A549 (cell line): ENCODE data around the gene IRF4. TPM values are rescaled to one million over a fixed set of nuclear protein-coding genes. Genes with fewer than 3 reads are reported as not detected.
A peak's percentile ranks its signal among the peaks of the same experiment; 100 is the strongest.

Source experiments
- ATAC-seq, 2 experiments: fragments of 200-7000 bp in 1 of 2; fragments of >200 bp in 1 of 2; cut with Nextera tagmentation in 1 of 2; cut with Tn5 transposase in 1 of 2; 3 replicates each; pipeline versions ENCODE4 v1.8.0 to v1.9.1; 2018 to 2020; ENCODE audit warnings: mild to moderate bottlenecking in 1 of 2, moderate library complexity in 1 of 2
- CTCF ChIA-PET: fragments of 300-600 bp; sonication (Branson Sonifier 250); formaldehyde crosslinking; extraction: SDS; loops from one replicate; lab custom pipeline; 2021; ENCODE audit warnings: antibody characterized with exemption, inconsistent platforms; lab: Yijun Ruan, JAX
- POLR2A ChIA-PET: fragments of 350-600 bp; formaldehyde crosslinking; extraction: SDS; loops from one replicate; lab custom pipeline; 2021; ENCODE audit warnings: antibody characterized with exemption, inconsistent platforms; lab: Yijun Ruan, JAX
- DNase-seq, 2 experiments: peaks; one replicate each; pipeline versions ENCODE4 v3.0.0 to v3.0.0-alpha.2; 2011 to 2016; ENCODE audit warnings: low read depth in 1 of 2, low spot score in 1 of 2
- FAIRE-seq: peaks from 2 replicates; lab custom pipeline; 2011; peaks lifted over from hg19 to GRCh38; lab: Jason Lieb, UNC
- H3K27ac ChIP-seq, 2 experiments: fragments of >200 bp; sonication (Bioruptor Twin); formaldehyde crosslinking; 3 replicates each; pipeline ENCODE4 v1.5.1; 2016 to 2017
- H3K4me1 ChIP-seq: fragments of >200 bp; sonication (Bioruptor Twin); formaldehyde crosslinking; 3 replicates; pipeline ENCODE4 v1.6.1; 2016
- H3K4me2 ChIP-seq: fragments of >200 bp; sonication (Bioruptor Twin); formaldehyde crosslinking; 3 replicates; pipeline ENCODE4 v1.6.1; 2016
- H3K4me3 ChIP-seq: fragments of >200 bp; sonication (Bioruptor Twin); formaldehyde crosslinking; 3 replicates; pipeline ENCODE4 v1.5.1; 2016
- H3K9me3 ChIP-seq: fragments of >200 bp; sonication (Bioruptor Twin); formaldehyde crosslinking; 3 replicates; pipeline ENCODE4 v1.6.1; 2016
- CBX2 ChIP-seq: fragments of 200-600 bp; sonication (generic); IDR thresholded peaks from 2 replicates; pipeline ENCODE4 v1.6.1; 2016; ENCODE audit warnings: low read depth, mild to moderate bottlenecking, borderline replicate concordance
- CHD2 ChIP-seq: fragments of 150-350 bp; IDR thresholded peaks from 2 replicates; pipeline ENCODE4 v1.6.1; 2014; ENCODE audit warnings: low read length; ENCODE audit not compliant: partially characterized antibody
- CHD4 ChIP-seq: fragments of 200-600 bp; sonication (generic); IDR thresholded peaks from 2 replicates; pipeline ENCODE4 v1.6.1; 2016; ENCODE audit warnings: antibody characterized with exemption, mild to moderate bottlenecking, borderline replicate concordance
- EHF ChIP-seq: fragments of 250-450 bp; sonication (Bioruptor Pico); IDR thresholded peaks from 2 replicates; pipeline ENCODE4 v1.5.0; 2020; ENCODE audit warnings: mild to moderate bottlenecking
- EHMT2 ChIP-seq: fragments of 200-600 bp; sonication (generic); IDR thresholded peaks from 2 replicates; pipeline ENCODE4 v1.6.1; 2016; ENCODE audit warnings: antibody characterized with exemption, low read depth, mild to moderate bottlenecking, moderate library complexity
- EP300 ChIP-seq, 2 experiments: fragments of >200 bp; sonication (Bioruptor Twin); formaldehyde crosslinking; IDR thresholded peaks; 2 replicates in 1 of 2; 3 replicates in 1 of 2; pipeline ENCODE4 v1.6.1; 2016 to 2017
- ESRRA ChIP-seq: fragments of 150-350 bp; IDR thresholded peaks from 2 replicates; pipeline ENCODE4 v1.6.1; 2014; ENCODE audit warnings: mild to moderate bottlenecking, low read length, borderline replicate concordance
- FOXS1 ChIP-seq: fragments of 250-450 bp; sonication (Bioruptor Pico); IDR thresholded peaks from 2 replicates; pipeline ENCODE4 v1.5.0; 2020; ENCODE audit warnings: mild to moderate bottlenecking, moderate library complexity
- HEYL ChIP-seq: fragments of 250-450 bp; sonication (Bioruptor Pico); IDR thresholded peaks from 2 replicates; pipeline ENCODE4 v1.8.0; 2021; ENCODE audit warnings: mild to moderate bottlenecking, moderate library complexity
- KDM1A ChIP-seq: fragments of 200-600 bp; sonication (generic); IDR thresholded peaks from 2 replicates; pipeline ENCODE4 v1.6.1; 2016; ENCODE audit warnings: low read depth, mild to moderate bottlenecking
- MYC ChIP-seq: IDR thresholded peaks from 2 replicates; pipeline ENCODE4 v1.6.1; 2012; ENCODE audit warnings: mild to moderate bottlenecking, inconsistent platforms, low read length, improper control_type of control experiment, borderline replicate concordance
- NFE2L2 ChIP-seq: fragments of 150-350 bp; conservative IDR thresholded peaks from 2 replicates; pipeline ENCODE4 v1.6.1; 2014; ENCODE audit warnings: low read length
- POLR2AphosphoS2 ChIP-seq: conservative IDR thresholded peaks from 2 replicates; pipeline ENCODE4 v1.6.1; 2012; ENCODE audit warnings: low read length, improper control_type of control experiment, inconsistent platforms
- RAD21 ChIP-seq, 2 experiments: fragments of >200 bp in 1 of 2; sonication (Bioruptor Twin) in 1 of 2; formaldehyde crosslinking in 1 of 2; IDR thresholded peaks in 1 of 2; conservative IDR thresholded peaks in 1 of 2; 2 replicates in 1 of 2; 3 replicates in 1 of 2; pipeline ENCODE4 v1.6.1; 2012 to 2018; ENCODE audit warnings: inconsistent platforms in 1 of 2
- RFX5 ChIP-seq: fragments of 450-650 bp; IDR thresholded peaks from 2 replicates; pipeline ENCODE4 v1.7.1; 2014; ENCODE audit warnings: antibody characterized with exemption, mild to moderate bottlenecking, moderate library complexity
- SMC3 ChIP-seq: fragments of >200 bp; sonication (Bioruptor Twin); formaldehyde crosslinking; IDR thresholded peaks from 3 replicates; pipeline ENCODE4 v1.6.1; 2018; ENCODE audit warnings: inconsistent platforms
- ZC3H11A ChIP-seq: fragments of 450-650 bp; IDR thresholded peaks from 2 replicates; pipeline ENCODE4 v1.6.1; 2014; ENCODE audit warnings: antibody characterized with exemption, mild to moderate bottlenecking
- ZFP36 ChIP-seq: fragments of 450-650 bp; IDR thresholded peaks from 2 replicates; pipeline ENCODE4 v1.6.1; 2014; ENCODE audit warnings: borderline replicate concordance; ENCODE audit not compliant: partially characterized antibody
- ZSCAN20 ChIP-seq: fragments of 250-450 bp; sonication (Bioruptor Pico); IDR thresholded peaks from 2 replicates; pipeline ENCODE4 v1.8.0; 2022; ENCODE audit warnings: mild to moderate bottlenecking, moderate library complexity
- WGBS: methylation state at CpG from one replicate; pipeline ENCODE4 v1.1.6; 2017; ENCODE audit errors: missing lambda C conversion rate; 5-methylcytosine and 5-hydroxymethylcytosine counted together
- polyA plus RNA-seq, 4 experiments: library from polyadenylated mRNA; depleted of rRNA in 3 of 4; stranded (reverse); fragments of >200 nt; fragmentation: RNase III in 1 of 4; extraction: RNeasy Plus Mini Kit Qiagen cat#74134 plus additional on column Dnase treatment in 1 of 4; gene quantifications; 2 replicates in 3 of 4; 3 replicates in 1 of 4; pipeline ENCODE4 v1.2.3, GENCODE V29; 2011 to 2017
- TF ChIP-seq, protein P1 (sequence below): fragments of >200 bp; sonication (Bioruptor Twin); formaldehyde crosslinking; IDR thresholded peaks from 2 replicates; pipeline ENCODE4 v1.6.1; 2016
- TF ChIP-seq, protein P2 (sequence below): fragments of 200-600 bp; sonication (generic); IDR thresholded peaks from 2 replicates; pipeline ENCODE4 v1.6.1; 2016; ENCODE audit warnings: antibody characterized with exemption, mild to moderate bottlenecking, moderate library complexity

IRF4 gene
- polyA plus RNA-seq, 2 of the 4 experiments (the other 2 are of a cell fraction): 0.03 TPM

DNA sequence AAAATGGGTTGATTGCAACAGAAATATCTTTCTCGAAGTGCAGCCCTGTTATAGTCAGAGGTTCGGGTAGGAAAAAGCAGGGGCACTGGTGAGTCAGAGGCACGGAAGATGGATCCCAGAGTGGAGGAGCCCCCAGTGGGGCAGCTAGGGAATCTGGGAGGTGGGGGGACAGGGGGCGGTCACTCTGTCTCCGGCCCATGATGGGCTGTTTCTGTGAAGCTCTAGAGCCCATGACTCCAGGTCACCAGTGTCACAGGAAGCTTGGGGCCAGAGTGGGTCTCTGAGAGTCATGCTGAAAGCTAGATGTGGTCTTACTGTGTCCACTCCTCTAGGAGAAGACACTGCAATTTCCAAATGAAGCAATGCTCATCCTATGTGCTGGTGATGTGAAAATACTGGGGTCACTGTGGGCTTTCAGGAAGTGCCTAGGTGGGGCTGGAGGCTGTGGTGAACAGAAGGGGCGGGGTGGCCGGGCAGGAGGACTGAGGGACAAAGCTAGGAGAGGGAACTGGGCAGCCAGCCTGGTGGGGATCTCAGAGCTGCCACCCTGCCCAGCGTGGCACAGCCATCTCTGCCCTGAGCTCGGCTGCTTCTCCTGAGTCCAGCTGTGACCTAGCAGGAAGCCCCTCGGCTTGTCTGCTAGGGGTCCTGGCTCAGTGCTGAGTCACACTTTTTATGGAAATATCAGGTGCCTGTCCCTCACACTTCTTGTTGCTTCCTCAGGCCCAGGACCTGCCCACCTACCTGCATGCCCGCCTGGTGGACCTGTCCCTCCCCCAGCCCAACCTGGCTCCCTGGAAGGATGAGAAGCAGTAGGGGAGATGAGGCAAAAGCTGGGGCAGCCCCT, 54.2 kb downstream of the IRF4 start (continued):
- TF ChIP-seq, protein P1, sequence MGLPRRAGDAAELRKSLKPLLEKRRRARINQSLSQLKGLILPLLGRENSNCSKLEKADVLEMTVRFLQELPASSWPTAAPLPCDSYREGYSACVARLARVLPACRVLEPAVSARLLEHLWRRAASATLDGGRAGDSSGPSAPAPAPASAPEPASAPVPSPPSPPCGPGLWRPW: no peak

DNA sequence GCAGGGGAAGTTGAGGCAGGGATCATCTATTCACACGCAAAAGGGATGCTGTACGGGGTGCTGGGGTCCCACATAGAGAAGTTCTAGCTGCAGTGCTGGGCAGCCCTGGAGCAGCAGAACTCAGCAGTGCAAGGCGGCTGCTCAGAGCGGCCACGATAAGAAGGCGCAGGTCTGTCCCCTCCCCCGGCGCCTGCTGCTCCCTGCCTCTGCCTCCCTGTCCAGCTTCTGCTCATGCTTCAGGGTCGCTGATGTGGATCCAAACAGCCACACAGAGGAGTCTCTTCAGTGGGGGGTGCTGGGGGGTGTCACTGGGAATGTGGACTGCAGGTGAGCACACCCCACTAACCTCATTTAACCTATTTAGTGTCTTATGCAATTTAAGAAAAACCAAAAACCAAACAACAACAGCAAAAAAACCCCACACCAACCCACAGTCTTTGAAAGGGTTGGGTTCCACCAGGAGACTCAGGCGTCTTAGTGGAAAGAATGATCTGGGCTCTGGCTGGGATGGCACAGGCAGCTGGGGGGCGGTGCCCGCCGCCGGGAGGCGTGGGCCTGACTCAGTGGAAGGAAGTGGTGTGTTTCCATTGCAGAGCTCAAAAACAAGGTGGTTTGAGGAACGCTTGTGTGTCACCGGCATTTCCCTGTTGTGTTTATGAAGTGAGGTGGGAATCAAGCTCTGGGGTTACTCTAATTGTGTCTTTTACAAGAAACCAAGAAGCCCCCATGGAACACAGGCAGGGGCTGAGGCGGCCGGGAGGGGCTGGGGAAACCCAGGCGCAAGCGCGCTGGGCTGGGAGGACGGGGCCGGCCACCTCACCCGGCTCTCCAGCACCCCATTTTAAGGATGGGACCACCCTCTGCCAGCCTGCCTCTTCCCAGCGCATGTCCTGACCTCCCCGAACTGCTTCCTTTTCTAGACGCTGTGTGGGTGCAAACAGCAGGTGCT, 55.1 kb downstream of the IRF4 start:
- CTCF ChIA-PET: interaction anchor here (1.0 kb wide), 1 partner anchor 10 kb away, joined by 3 read pairs; no protein-coding TSS in a partner anchor
- ATAC-seq: no peak
- no peak overlapping the region for H3K27ac ChIP-seq
- no peak for TF ChIP-seq HEYL (CRISPR knock-in tag)
- TF ChIP-seq MYC: no peak
- no peak for TF ChIP-seq CHD2
- no peak for TF ChIP-seq ZFP36
- TF ChIP-seq POLR2AphosphoS2: no peak
- TF ChIP-seq SMC3: no peak
- TF ChIP-seq RAD21 (conservative IDR thresholded peaks at IDR 0.05 in 1 of 2, IDR thresholded peaks at IDR 0.05 in 1 of 2): no peak
- TF ChIP-seq KDM1A: no peak
- TF ChIP-seq EHMT2: no peak
- no peak for TF ChIP-seq FOXS1 (CRISPR knock-in tag)
- no peak for TF ChIP-seq RFX5
- no peak for TF ChIP-seq CBX2
- no peak for TF ChIP-seq ZC3H11A
- TF ChIP-seq, all 56 proteins: peak for 0
- WGBS: 79% methylated on average over 19 of the region's 28 CpGs
- no peaks in the 10 kb centered on the region for H3K4me1 ChIP-seq
- FAIRE-seq (no peak), DNase-seq (no peak)
- H3K4me2 ChIP-seq: no peak overlapping the region
- no peaks in the 10 kb centered on the region for H3K9me3 ChIP-seq
- POLR2A ChIA-PET: no interaction called here
- H3K4me3 ChIP-seq: no peak overlapping the region

DNA sequence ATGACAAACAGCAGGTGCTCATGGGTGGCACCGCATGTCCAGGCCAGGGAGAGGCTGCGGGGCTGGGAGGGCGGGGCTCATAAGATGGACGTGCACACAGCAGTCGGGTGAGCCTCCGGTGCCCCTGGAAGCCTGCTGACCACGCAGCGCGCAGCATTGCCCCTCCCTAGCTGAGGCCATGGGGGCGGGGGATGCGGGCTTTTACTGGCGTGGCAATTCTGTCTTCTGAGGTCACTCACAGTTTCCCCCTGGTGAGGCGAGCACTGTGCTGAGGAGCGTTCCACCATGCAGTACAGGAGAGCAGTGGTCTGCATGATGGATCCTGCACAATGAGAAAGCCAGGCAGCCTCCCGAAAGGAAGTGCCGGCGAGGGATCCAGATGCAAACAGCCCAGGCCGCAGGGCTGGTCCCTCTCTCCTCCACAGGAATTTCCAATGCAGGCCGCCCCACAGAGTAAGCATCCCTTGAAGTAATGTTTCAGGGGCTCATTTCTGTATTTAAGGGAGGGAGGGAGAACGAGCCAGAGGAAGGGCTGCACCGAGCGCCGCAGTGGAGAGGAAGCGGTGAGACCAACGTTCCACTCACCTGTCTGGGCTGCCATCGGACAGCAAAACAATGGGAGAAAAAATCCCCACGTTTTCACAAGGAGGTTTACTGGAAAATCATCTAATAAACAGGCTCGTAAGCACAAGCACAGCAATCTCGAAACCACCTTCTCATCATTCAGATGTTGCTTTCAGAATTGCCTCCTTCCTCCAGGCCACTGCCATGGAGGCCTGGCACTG, 56.0 kb downstream of the IRF4 start:
- Histone ChIP-seq H3K4me3 (no peak overlapping the region), H3K27ac (no peak overlapping the region), H3K4me2 (no peak overlapping the region), H3K4me1 (no peaks in the 10 kb centered on the region), H3K9me3 (no peaks in the 10 kb centered on the region)
- no peak for DNase-seq
- WGBS: 78% methylated on average over 13 of the region's 29 CpGs
- ATAC-seq: no peak
- CTCF ChIA-PET: no interaction called here
- no peak for TF ChIP-seq RAD21 (conservative IDR thresholded peaks at IDR 0.05 in 1 of 2, IDR thresholded peaks at IDR 0.05 in 1 of 2)
- FAIRE-seq: no peak
- POLR2A ChIA-PET: no interaction called here

DNA sequence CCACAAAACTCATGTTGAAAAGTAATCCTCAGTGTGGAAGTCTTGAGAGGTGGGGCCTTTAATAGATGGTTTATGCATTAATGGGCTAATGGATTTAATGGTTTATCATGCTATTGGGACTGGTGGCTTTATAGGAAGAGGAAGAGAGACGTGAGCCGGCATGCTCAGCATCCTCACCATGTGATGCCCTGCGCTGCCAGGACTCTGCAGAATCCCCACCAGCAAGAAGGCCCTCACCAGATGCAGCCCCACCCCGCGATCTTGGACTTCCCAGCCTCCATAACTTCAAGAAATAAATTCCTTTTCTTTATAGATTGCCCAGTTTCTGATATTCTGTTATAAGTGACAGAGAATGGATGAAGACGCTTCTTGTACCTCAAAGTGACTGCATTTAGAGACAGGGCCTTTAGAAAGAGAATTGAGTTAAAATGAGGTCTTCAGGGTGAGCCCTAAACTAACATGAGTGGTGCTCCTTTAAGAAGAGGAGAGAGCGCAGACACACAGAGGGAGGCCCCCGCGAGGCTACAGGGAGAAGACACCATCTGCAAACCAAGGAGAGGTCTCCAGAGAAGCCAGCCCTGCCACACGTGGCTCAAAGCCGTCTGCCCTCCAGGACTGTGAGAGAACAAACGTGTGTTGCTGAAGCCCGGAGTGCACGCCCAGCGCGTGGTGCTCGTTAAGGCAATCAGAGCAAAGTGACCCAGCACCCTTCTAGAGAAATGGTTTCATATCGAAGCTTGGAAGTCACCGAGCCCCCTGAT, 56.9 kb downstream of the IRF4 start:
- Histone ChIP-seq H3K9me3 (no peaks in the 10 kb centered on the region), H3K4me2 (no peak overlapping the region), H3K4me3 (no peak overlapping the region), H3K4me1 (no peaks in the 10 kb centered on the region), H3K27ac (no peak overlapping the region)
- ATAC-seq: 0 out of 6 replicates have a peak, but pooled peaks of 1 of the 2 experiments have one; percentile 23
- no peak for DNase-seq
- WGBS: 75% methylated on average over 19 of the region's 19 CpGs
- ChIA-PET CTCF (no interaction called here), POLR2A (interaction anchor here (0.6 kb wide), 1 partner anchor 26 kb away, joined by 4 read pairs; no protein-coding TSS in a partner anchor)
- FAIRE-seq: no peak
- TF ChIP-seq EHF (CRISPR knock-in tag): no peak
- TF ChIP-seq ESRRA: no peak
- TF ChIP-seq EP300 (IDR thresholded peaks at IDR 0.05): no peak
- no peak for TF ChIP-seq POLR2AphosphoS2
- TF ChIP-seq, protein P2, sequence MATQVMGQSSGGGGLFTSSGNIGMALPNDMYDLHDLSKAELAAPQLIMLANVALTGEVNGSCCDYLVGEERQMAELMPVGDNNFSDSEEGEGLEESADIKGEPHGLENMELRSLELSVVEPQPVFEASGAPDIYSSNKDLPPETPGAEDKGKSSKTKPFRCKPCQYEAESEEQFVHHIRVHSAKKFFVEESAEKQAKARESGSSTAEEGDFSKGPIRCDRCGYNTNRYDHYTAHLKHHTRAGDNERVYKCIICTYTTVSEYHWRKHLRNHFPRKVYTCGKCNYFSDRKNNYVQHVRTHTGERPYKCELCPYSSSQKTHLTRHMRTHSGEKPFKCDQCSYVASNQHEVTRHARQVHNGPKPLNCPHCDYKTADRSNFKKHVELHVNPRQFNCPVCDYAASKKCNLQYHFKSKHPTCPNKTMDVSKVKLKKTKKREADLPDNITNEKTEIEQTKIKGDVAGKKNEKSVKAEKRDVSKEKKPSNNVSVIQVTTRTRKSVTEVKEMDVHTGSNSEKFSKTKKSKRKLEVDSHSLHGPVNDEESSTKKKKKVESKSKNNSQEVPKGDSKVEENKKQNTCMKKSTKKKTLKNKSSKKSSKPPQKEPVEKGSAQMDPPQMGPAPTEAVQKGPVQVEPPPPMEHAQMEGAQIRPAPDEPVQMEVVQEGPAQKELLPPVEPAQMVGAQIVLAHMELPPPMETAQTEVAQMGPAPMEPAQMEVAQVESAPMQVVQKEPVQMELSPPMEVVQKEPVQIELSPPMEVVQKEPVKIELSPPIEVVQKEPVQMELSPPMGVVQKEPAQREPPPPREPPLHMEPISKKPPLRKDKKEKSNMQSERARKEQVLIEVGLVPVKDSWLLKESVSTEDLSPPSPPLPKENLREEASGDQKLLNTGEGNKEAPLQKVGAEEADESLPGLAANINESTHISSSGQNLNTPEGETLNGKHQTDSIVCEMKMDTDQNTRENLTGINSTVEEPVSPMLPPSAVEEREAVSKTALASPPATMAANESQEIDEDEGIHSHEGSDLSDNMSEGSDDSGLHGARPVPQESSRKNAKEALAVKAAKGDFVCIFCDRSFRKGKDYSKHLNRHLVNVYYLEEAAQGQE: no peak
- no peak for TF ChIP-seq ZSCAN20 (CRISPR knock-in tag)
- TF ChIP-seq CHD4: no peak
- TF ChIP-seq FOXS1 (CRISPR knock-in tag): no peak
- TF ChIP-seq CHD2: no peak
- no peak for TF ChIP-seq NFE2L2
- TF ChIP-seq RAD21 (conservative IDR thresholded peaks at IDR 0.05 in 1 of 2, IDR thresholded peaks at IDR 0.05 in 1 of 2): no peak
- no peak for TF ChIP-seq KDM1A
